GM12878 (cell line): Measurements from ENCODE around the gene RAPGEF6. TPM values are rescaled to one million over a fixed set of nuclear protein-coding genes. Genes with fewer than 3 reads are reported as not detected.
"Not testable (repeated sequence)": the region's sequence is repeated elsewhere in the genome, so short reads cannot be mapped to it uniquely, and the experiment has no call there.

Experiments used
- ATAC-seq: fragments of 200-7000 bp; cut with Tn5 transposase; 3 replicates; pipeline ENCODE4 v1.9.1; 2020; ENCODE audit warnings: mild to moderate bottlenecking, moderate library complexity
- BruUV-seq: library from RNA; stranded (reverse); fragments of 400-500 nt; replicated peaks from 2 replicates; lab custom pipeline; 2021; lab: Mats Ljungman, UMichigan
- CTCF ChIA-PET: fragments of 300-600 bp; sonication (Branson Sonifier 250); formaldehyde crosslinking; extraction: SDS; loops from one replicate; lab custom pipeline; 2021; ENCODE audit warnings: inconsistent platforms; lab: Yijun Ruan, JAX
- POLR2A ChIA-PET: fragments of 350-600 bp; formaldehyde crosslinking; extraction: SDS; loops from one replicate; lab custom pipeline; 2021; ENCODE audit warnings: inconsistent platforms; lab: Charles Lee
- RAD21 ChIA-PET: fragments of 300-600 bp; sonication (Branson Sonifier 250); formaldehyde crosslinking; loops from one replicate; lab custom pipeline; 2023; ENCODE audit warnings: antibody characterized with exemption; ENCODE audit not compliant: unreplicated experiment; lab: Charles Lee
- SMC1A ChIA-PET: fragments of 300-600 bp; sonication (Branson Sonifier 250); formaldehyde crosslinking; loops from one replicate; lab custom pipeline; 2023; ENCODE audit not compliant: unreplicated experiment, uncharacterized antibody; lab: Charles Lee
- DNase-seq: peaks from one replicate; pipeline ENCODE4 v3.0.0-alpha.2; 2011; ENCODE audit warnings: low read depth, low spot score
- FAIRE-seq: peaks from 3 replicates; lab custom pipeline; 2011; peaks lifted over from hg19 to GRCh38; lab: Jason Lieb, UNC
- H2AFZ ChIP-seq: 2 replicates; pipeline ENCODE4 v1.6.0; 2011; ENCODE audit warnings: low read depth, low read length, control low read depth; ENCODE audit not compliant: control insufficient read depth
- H3K27ac ChIP-seq: 2 replicates; pipeline ENCODE4 v1.5.1; 2011; ENCODE audit warnings: control low read depth; ENCODE audit not compliant: control insufficient read depth, insufficient read depth
- H3K27me3 ChIP-seq, 2 experiments: replicated peaks in 1 of 2; 2 replicates each; pipeline versions ENCODE4 v1.6.0 to v1.6.1; 2011; ENCODE audit warnings: low read length in 1 of 2; ENCODE audit not compliant: control insufficient read depth in 2 of 2, insufficient read depth in 2 of 2
- H3K36me3 ChIP-seq, 2 experiments: 2 replicates each; pipeline ENCODE4 v1.5.1; 2011; ENCODE audit warnings: low read length in 1 of 2; ENCODE audit not compliant: control insufficient read depth in 2 of 2, insufficient read depth in 2 of 2
- H3K4me1 ChIP-seq: 2 replicates; pipeline ENCODE4 v1.6.1; 2011; ENCODE audit warnings: mild to moderate bottlenecking, low read length, moderate library complexity, mixed read lengths; ENCODE audit not compliant: control insufficient read depth, insufficient read depth
- H3K4me2 ChIP-seq: 2 replicates; pipeline ENCODE4 v1.6.0; 2011; ENCODE audit warnings: control low read depth; ENCODE audit not compliant: control insufficient read depth, insufficient read depth
- H3K4me3 ChIP-seq: fragments of 200-600 bp; sonication (generic); 2 replicates; pipeline ENCODE4 v1.5.1; 2016
- H3K79me2 ChIP-seq: 2 replicates; pipeline ENCODE4 v1.6.0; 2011; ENCODE audit warnings: low read length; ENCODE audit not compliant: control insufficient read depth, insufficient read depth
- H3K9ac ChIP-seq: 2 replicates; pipeline ENCODE4 v1.8.0; 2011; ENCODE audit warnings: low read length, control low read depth, mixed read lengths; ENCODE audit not compliant: control insufficient read depth, insufficient read depth
- H3K9me3 ChIP-seq: replicated peaks from 3 replicates; pipeline ENCODE4 v1.5.1; 2011; ENCODE audit warnings: mild to moderate bottlenecking, low read length; ENCODE audit not compliant: control insufficient read depth, insufficient read depth
- H4K20me1 ChIP-seq: 2 replicates; pipeline ENCODE4 v1.6.0; 2011; ENCODE audit not compliant: control insufficient read depth, insufficient read depth
- BACH1 ChIP-seq: fragments of 450-650 bp; IDR thresholded peaks from 2 replicates; pipeline ENCODE4 v1.6.1; 2017; ENCODE audit warnings: mild to moderate bottlenecking, borderline replicate concordance
- IRF5 ChIP-seq: fragments of 450-650 bp; IDR thresholded peaks from 2 replicates; pipeline ENCODE4 v1.6.1; 2017; ENCODE audit warnings: borderline replicate concordance
- MYC ChIP-seq: IDR thresholded peaks from 2 replicates; pipeline ENCODE4 v1.6.1; 2011; ENCODE audit warnings: mild to moderate bottlenecking, low read length, moderate library complexity, inconsistent platforms; ENCODE audit not compliant: insufficient read depth, insufficient replicate concordance, insufficient read length, severe bottlenecking
- PML ChIP-seq: IDR thresholded peaks from 2 replicates; pipeline ENCODE4 v1.6.1; 2012; ENCODE audit warnings: low read length, inconsistent platforms
- RBBP5 ChIP-seq: fragments of 200-600 bp; sonication (generic); conservative IDR thresholded peaks from 2 replicates; pipeline ENCODE4 v1.6.1; 2016
- SREBF2 ChIP-seq: IDR thresholded peaks from 2 replicates; pipeline ENCODE4 v1.6.1; 2012; ENCODE audit warnings: mild to moderate bottlenecking, low read length
- TBL1XR1 ChIP-seq: IDR thresholded peaks from 2 replicates; pipeline ENCODE4 v1.6.1; 2012; ENCODE audit warnings: low read depth, low read length, improper control_type of control experiment
- YBX1 ChIP-seq: fragments of 450-650 bp; IDR thresholded peaks from 2 replicates; pipeline ENCODE4 v1.6.1; 2016; ENCODE audit warnings: antibody characterized with exemption
- ZBTB33 ChIP-seq: fragments of 450-650 bp; IDR thresholded peaks from 2 replicates; pipeline ENCODE4 v1.6.1; 2017; ENCODE audit warnings: mild to moderate bottlenecking
- WGBS: methylation state at CpG from one replicate; pipeline ENCODE4 v1.1.6; 2016; ENCODE audit warnings: low lambda C conversion rate; ENCODE audit not compliant: insufficient replicate concordance, insufficient coverage; ENCODE audit errors: missing lambda C conversion rate; 5-methylcytosine and 5-hydroxymethylcytosine counted together
- in situ Hi-C: fragments of 300-500 bp; cut with MboI; formaldehyde crosslinking; loops from 9 replicates; pipeline ENCODE4 v1.14.3; 2018; ENCODE audit warnings: mixed read lengths
- intact Hi-C: fragments of 100-400 bp; cut with micrococcal nuclease; formaldehyde crosslinking; loops from one replicate; pipeline ENCODE4 v1.14.2; 2022; ENCODE audit not compliant: unreplicated experiment
- polyA plus RNA-seq, 11 experiments: library from polyadenylated mRNA; depleted of rRNA in 4 of 11; unstranded in 6 of 11; stranded (reverse) in 5 of 11; fragments of >200 nt; fragmentation: Nextera tagmentation in 4 of 11; fragmentation: Illumina TruSeq in 1 of 11; extraction: Ambion mirVana in 4 of 11; extraction: Trizol in 1 of 11; gene quantifications; 1 replicate in 1 of 11; 2 replicates in 10 of 11; pipeline versions ENCODE4 v1.2.1 to v1.2.3, GENCODE V29; 2011 to 2016; ENCODE audit warnings: inconsistent platforms in 2 of 11, missing spikeins in 2 of 11, low read depth in 1 of 11
- total RNA-seq, 4 experiments: library from RNA; depleted of rRNA in 3 of 4; stranded (reverse); fragments of >200 nt in 3 of 4; fragmentation: Illumina TruSeq in 1 of 4; extraction: Trizol in 1 of 4; gene quantifications; 2 replicates each; pipeline versions ENCODE4 v1.2.1 to v1.2.3, GENCODE V29; 2013 to 2021

RAPGEF6 gene
- total and polyA plus RNA-seq, 10 of the 15 experiments (the other 5 are each of a cell fraction or from before 2014, with no cell fraction given): 2.9 to 24.0 (median 14.2) TPM

- POLR2A ChIA-PET: no interaction called here
- no peak overlapping the region for H3K4me2 ChIP-seq
- peaks cover 87% of the 10 kb centered on the region for H3K79me2 ChIP-seq
- DNase-seq: no peak
- CTCF ChIA-PET: no interaction called here
- H2AFZ ChIP-seq: no peak overlapping the region
- H3K36me3 ChIP-seq: peaks cover 0 to 23% of the 10 kb centered on the region in 2 experiments; a peak in 2 of 4 replicates
- in situ Hi-C loops: no loop called here
- no peaks in the 10 kb centered on the region for H3K4me1 ChIP-seq
- no peak overlapping the region for H3K27ac ChIP-seq
- 100% methylated on average over 2 of the region's 2 CpGs for whole genome bisulfite sequencing
- RAD21 ChIA-PET: no interaction called here
- H3K4me3 ChIP-seq: no peak overlapping the region
- ATAC-seq: 0 out of 3 replicates have a peak, but pooled peaks have one; percentile 24
- H3K27me3 ChIP-seq: no peaks in the 10 kb centered on the region
- SMC1A ChIA-PET: interaction anchor here (0.6 to 1.3 kb wide), 4 partner anchors 8 to 56 kb away, joined by 3 to 4 read pairs (median 4); no protein-coding TSS in a partner anchor
- intact Hi-C loops: no loop called here
- no peak for TF ChIP-seq BACH1
- no peak for TF ChIP-seq RBBP5
- TF ChIP-seq ZBTB33: no peak
- TF ChIP-seq TBL1XR1: no peak
- no peak for TF ChIP-seq MYC
- TF ChIP-seq YBX1: no peak
- no peak for TF ChIP-seq SREBF2
- TF ChIP-seq PML: no peak
- TF ChIP-seq IRF5: no peak
- no TSS peak for BruUV-seq
- H4K20me1 ChIP-seq: no peaks in the 10 kb centered on the region
- H3K9me3 ChIP-seq: no peaks in the 10 kb centered on the region; the same call in 2 of the 3 replicates
- no peak for FAIRE-seq
- no peak overlapping the region for H3K9ac ChIP-seq
Observed at GRCh38 chr5:131622633-131623032, 12.4 kb downstream of the RAPGEF6 start.

GRCh38 chr5:131621164-131621563 lies 13.9 kb downstream of the RAPGEF6 start:
- 100% methylated on average over 2 of the region's 2 CpGs for WGBS
- CTCF ChIA-PET, H4K20me1 ChIP-seq: not testable (repeated sequence)

More at GRCh38 chr5:131621164-131621563, 13.9 kb downstream of the RAPGEF6 start:
- H3K9me3 ChIP-seq, intact Hi-C loops, H3K4me3 ChIP-seq, H3K4me1 ChIP-seq, DNase-seq, in situ Hi-C loops, H3K9ac ChIP-seq, RAD21 ChIA-PET, H2AFZ ChIP-seq, H3K4me2 ChIP-seq, H3K27ac ChIP-seq, POLR2A ChIA-PET, FAIRE-seq, H3K27me3 ChIP-seq, BruUV-seq, ATAC-seq: not testable (repeated sequence)
- Histone ChIP-seq H3K36me3 (peaks cover 0 to 26% of the 10 kb centered on the region in 2 experiments; a peak in 2 of 4 replicates), H3K79me2 (peaks cover 87% of the 10 kb centered on the region)
- SMC1A ChIA-PET: interaction anchor here (2.1 kb wide), 1 partner anchor 8 kb away, joined by 12 read pairs; no protein-coding TSS in a partner anchor
